Activated gamma-delta T cell treated with anti-CD3 and anti-CD28 coated beads, Interleukin-2, amount 50 U/mL, for 16 hours (primary cell): ENCODE measurements around the gene OVOL2.

Experiments
- DNase-seq: peaks from one replicate; pipeline ENCODE4 v3.0.0-alpha.2; 2020; ENCODE audit warnings: low read depth

Gene OVOL2

GRCh38 chr20:17985388-17986018 is 72.2 kb downstream of the OVOL2 start:
- DNase-seq: no peak

GRCh38 chr20:17976305-17976704 is 81.4 kb downstream of the OVOL2 start:
- DNase-seq: no peak
